ENCODE data around the gene MAFG.

GRCh38 chr17:81976332-81977210, 49.0 kb upstream of the MAFG start:
- TF ChIP-seq YY1 (IDR thresholded peaks at IDR 0.05; ENCODE audit: insufficient read depth, insufficient read length) (no peak), ZNF274 (IDR thresholded peaks at IDR 0.05; ENCODE audit: low read depth, low read length) (no peak)

Data from NT2/D1 (cell line).